Right lobe of liver (tissue), 6 donors: Measurements from ENCODE around the gene TRIO. TPM values are rescaled to one million over a fixed set of nuclear protein-coding genes. Genes with fewer than 3 reads are reported as not detected.
A peak's percentile ranks its signal among the peaks of the same experiment; 100 is the strongest.

Source experiments
- ATAC-seq, 4 donors: fragments of 200-7000 bp; cut with Tn5 transposase; one replicate each; pipeline ENCODE4 v1.9.1; 2020; ENCODE audit warnings: mild to moderate bottlenecking in 4 of 4, moderate library complexity in 4 of 4
- DNase-seq, 3 donors: peaks; one replicate each; pipeline ENCODE4 v3.0.0-alpha.2; 2020
- H3K27ac ChIP-seq, 3 donors: fragments of 200-600 bp; one replicate each; pipeline ENCODE4 v1.8.0; 2022
- H3K27me3 ChIP-seq, 2 donors: fragments of 200-600 bp; one replicate each; pipeline ENCODE4 v1.8.0; 2022
- H3K36me3 ChIP-seq, 4 donors: fragments of 200-600 bp; sonication (generic) in 1 of 4; one replicate each; pipeline versions ENCODE4 v1.5.1 to v1.8.0; 2017 to 2022; ENCODE audit warnings: control low read depth in 1 of 4
- H3K4me1 ChIP-seq, 4 donors: fragments of 200-600 bp; sonication (generic) in 1 of 4; one replicate each; pipeline versions ENCODE4 v1.5.1 to v1.8.0; 2017 to 2022; ENCODE audit warnings: control low read depth in 1 of 4
- H3K4me3 ChIP-seq, 3 donors: fragments of 200-600 bp; one replicate each; pipeline ENCODE4 v1.8.0; 2022
- H3K9me3 ChIP-seq, 4 donors: fragments of 200-600 bp; sonication (generic) in 1 of 4; one replicate each; pipeline versions ENCODE4 v1.5.1 to v1.8.0; 2017 to 2022; ENCODE audit warnings: control low read depth in 1 of 4
- CTCF ChIP-seq, 4 donors: fragments of 200-600 bp in 3 of 4; fragments of 450-650 bp in 1 of 4; IDR thresholded peaks; one replicate each; pipeline versions ENCODE4 v1.5.1 to v1.8.0; 2016 to 2022; ENCODE audit warnings: antibody characterized with exemption in 4 of 4, mild to moderate bottlenecking in 2 of 4
- POLR2A ChIP-seq: fragments of 450-650 bp; IDR thresholded peaks from one replicate; pipeline ENCODE4 v1.6.1; 2017; ENCODE audit warnings: antibody characterized with exemption, mild to moderate bottlenecking
- WGBS: methylation state at CpG from one replicate; pipeline ENCODE4 v1.1.6; 2018; ENCODE audit warnings: low coverage, low lambda C conversion rate; ENCODE audit not compliant: insufficient coverage; ENCODE audit errors: missing lambda C conversion rate; 5-methylcytosine and 5-hydroxymethylcytosine counted together
- intact Hi-C, 2 donors: fragments of 100-400 bp; cut with DNase I; formaldehyde crosslinking; loops; one replicate each; pipeline versions ENCODE4 v1.11.2 to v1.14.1; 2022
- total RNA-seq, 6 experiments: library from RNA; depleted of rRNA in 2 of 6; stranded (reverse); fragments of >200 nt in 2 of 6; fragmentation: NEBNext Ultra II Directional in 3 of 6; extraction: Animal tissue kit (Norgen Biotek cat#: 25700) in 3 of 6; gene quantifications; one replicate each; pipeline versions ENCODE4 v1.1.0 to v1.2.4, GENCODE V29; 2016 to 2023
- donor health status: DM: no; HTN: yes; CAD: no.
- donor health status: DM: no; HTN: no; CAD: no.
- donor health status: DM: no; HTN: no; CAD: no.
- donor health status: DM: no; HTN: yes; CAD: no.
- donor health status: DM: no; HTN: yes; CAD: no.

Gene TRIO
- total RNA-seq, 6 experiments from 2014 or later, result 34.7 to 63.5 (median 50.2) TPM

- no peaks in the 10 kb centered on the region for H3K9me3 ChIP-seq
- H3K4me1 ChIP-seq, result no peaks in the 10 kb centered on the region
- ATAC-seq, result no peak
- no peak for TF ChIP-seq CTCF (IDR thresholded peaks at IDR 0.05)
- TF ChIP-seq POLR2A, result no peak
- DNase-seq, result no peak
- intact Hi-C loops, result loop anchor here in 1 of 2 donors (10.0 kb wide), 1 partner anchor 238 kb away; no protein-coding TSS in a partner anchor
- no peak overlapping the region for H3K27ac ChIP-seq
- WGBS, result 100% methylated on average over 2 of the region's 12 CpGs
- H3K4me3 ChIP-seq, result no peak overlapping the region
- H3K36me3 ChIP-seq, result peaks cover 0 to 33% (median 10%) of the 10 kb centered on the region in 4 donors
- H3K27me3 ChIP-seq, result no peaks in the 10 kb centered on the region
Observed at GRCh38 chr5:14406554-14406849, 263.4 kb downstream of the TRIO start.

DNA sequence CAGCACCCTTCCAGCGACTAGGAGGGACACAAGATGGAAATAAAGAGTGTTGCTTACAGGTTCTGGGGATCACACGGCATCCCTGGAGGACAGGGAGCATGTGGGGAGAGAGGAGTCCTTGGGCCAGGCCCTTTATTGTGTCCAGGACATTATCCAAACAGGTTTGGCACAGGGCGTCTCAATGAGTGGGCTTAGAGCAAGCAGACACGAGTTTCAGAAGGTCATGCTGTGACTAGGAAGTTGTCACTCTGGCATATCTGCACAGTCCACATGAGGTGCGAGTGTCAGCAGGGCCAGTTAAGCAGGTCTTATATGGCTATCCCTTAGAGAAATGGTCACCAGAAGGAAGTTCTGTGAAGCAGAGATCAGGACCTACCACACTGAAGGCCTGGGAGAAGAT is 263.9 kb downstream of the TRIO start:
- Histone ChIP-seq H3K27ac (peak overlapping the region in 1 of 3 donors; percentile 25), H3K9me3 (no peaks in the 10 kb centered on the region), H3K36me3 (peaks cover 0 to 36% (median 10%) of the 10 kb centered on the region in 4 donors), H3K27me3 (no peaks in the 10 kb centered on the region), H3K4me1 (no peaks in the 10 kb centered on the region), H3K4me3 (no peak overlapping the region)
- TF ChIP-seq POLR2A (no peak), CTCF (IDR thresholded peaks at IDR 0.05) (no peak)
- WGBS, result 73% methylated on average over 2 of the region's 5 CpGs
- ATAC-seq, result no peak
- DNase-seq, result no peak
- intact Hi-C loops, result loop anchor here in 1 of 2 donors (10.0 kb wide), 1 partner anchor 238 kb away; no protein-coding TSS in a partner anchor

DNA sequence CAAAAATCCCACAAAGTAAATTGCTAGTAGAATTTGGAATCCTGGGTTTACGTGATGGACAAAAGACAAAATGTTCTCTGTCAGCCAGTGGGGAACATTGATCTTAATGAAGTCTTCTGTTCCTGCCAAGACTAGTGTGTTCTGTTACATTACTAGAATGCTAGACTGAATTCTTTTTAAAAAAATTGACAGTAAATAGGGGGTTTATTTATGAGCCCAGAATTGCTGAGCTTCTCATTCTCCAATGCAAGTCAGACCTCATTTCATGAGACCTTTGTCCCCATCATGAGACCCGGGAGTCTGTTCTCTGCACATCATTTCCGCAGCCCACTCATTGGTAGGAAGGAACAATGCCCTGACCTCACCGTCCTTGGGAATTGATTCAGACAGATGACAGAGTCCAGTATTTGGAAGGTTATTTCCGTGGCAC is 264.6 kb downstream of the TRIO start:
- WGBS, result 55% methylated on average over 5 of the region's 5 CpGs

GRCh38 chr5:14408969-14409586 is 265.9 kb downstream of the TRIO start:
- DNase-seq (no peak), ATAC-seq (no peak)
- Histone ChIP-seq H3K9me3 (no peaks in the 10 kb centered on the region), H3K27ac (no peak overlapping the region), H3K4me3 (no peak overlapping the region), H3K4me1 (no peaks in the 10 kb centered on the region), H3K27me3 (no peaks in the 10 kb centered on the region), H3K36me3 (peaks cover 0 to 54% (median 14%) of the 10 kb centered on the region in 4 donors)
- WGBS, result 97% methylated on average over 9 of the region's 14 CpGs
- TF ChIP-seq POLR2A, result no peak
- no peak for TF ChIP-seq CTCF (IDR thresholded peaks at IDR 0.05)
- intact Hi-C loops, result loop anchor here in 1 of 2 donors (10.0 kb wide), 1 partner anchor 236 kb away; no protein-coding TSS in a partner anchor

More for the DNA sequence above, 264.6 kb downstream of the TRIO start:
- H3K4me3 ChIP-seq, result no peak overlapping the region
- DNase-seq (no peak), ATAC-seq (peak; percentile 38 to 79 (median 64))
- H3K9me3 ChIP-seq, result no peaks in the 10 kb centered on the region
- H3K27me3 ChIP-seq, result no peaks in the 10 kb centered on the region
- no peaks in the 10 kb centered on the region for H3K4me1 ChIP-seq
- peak overlapping the region in 1 of 3 donors; percentile 25 for H3K27ac ChIP-seq
- no peak for TF ChIP-seq POLR2A
- no peak for TF ChIP-seq CTCF (IDR thresholded peaks at IDR 0.05)
- H3K36me3 ChIP-seq, result peaks cover 0 to 42% (median 11%) of the 10 kb centered on the region in 4 donors
- intact Hi-C loops, result loop anchor here in 1 of 2 donors (10.0 kb wide), 1 partner anchor 237 kb away; no protein-coding TSS in a partner anchor
